B cell (primary cell): ENCODE results near the gene SSX2IP. TPM values are rescaled to one million over a fixed set of nuclear protein-coding genes. Genes with fewer than 3 reads are reported as not detected.

Experiments
- ATAC-seq: fragments of 200-7000 bp; cut with Tn5 transposase; one replicate; pipeline ENCODE4 v1.10.0; 2021; ENCODE audit warnings: low read depth, mild to moderate bottlenecking, moderate number of reproducible peaks, moderate library complexity
- CTCF ChIA-PET: fragments of 350-600 bp; sonication (Branson Sonifier 250); formaldehyde crosslinking; loops from one replicate; lab custom pipeline; 2021; ENCODE audit warnings: antibody characterized with exemption, inconsistent platforms; lab: Charles Lee
- POLR2A ChIA-PET: fragments of 350-600 bp; sonication (Branson Sonifier 250); formaldehyde crosslinking; loops from one replicate; lab custom pipeline; 2021; ENCODE audit warnings: antibody characterized with exemption; lab: Charles Lee
- DNase-seq: peaks from one replicate; pipeline ENCODE4 v3.0.0; 2013
- H2AFZ ChIP-seq: 2 replicates; pipeline ENCODE4 v1.6.1; 2012; ENCODE audit warnings: mild to moderate bottlenecking, low read depth, low read length; ENCODE audit not compliant: insufficient read depth, poor library complexity, severe bottlenecking
- H3K27ac ChIP-seq, 2 donors: 1 replicate in 1 of 2; 2 replicates in 1 of 2; pipeline ENCODE4 v1.5.1; 2012 to 2013; ENCODE audit warnings: low read length in 2 of 2, mild to moderate bottlenecking in 2 of 2, moderate library complexity in 1 of 2
- H3K27me3 ChIP-seq, 4 experiments: fragments of 200-600 bp in 1 of 4; sonication (generic) in 1 of 4; replicated peaks in 1 of 4; 1 replicate in 2 of 4; 2 replicates in 2 of 4; pipeline versions ENCODE4 v1.6.1 to v1.7.0; 2013 to 2016; ENCODE audit warnings: low read length in 3 of 4, mild to moderate bottlenecking in 2 of 4, mixed read lengths in 1 of 4, moderate library complexity in 1 of 4; ENCODE audit not compliant: insufficient read depth in 4 of 4, control insufficient read depth in 3 of 4; ENCODE audit errors: control extremely low read depth in 1 of 4
- H3K36me3 ChIP-seq, 2 experiments: replicated peaks in 1 of 2; 1 replicate in 1 of 2; 2 replicates in 1 of 2; pipeline versions ENCODE4 v1.6.1 to v1.7.1; 2013; ENCODE audit warnings: low read length in 1 of 2; ENCODE audit not compliant: insufficient read depth in 2 of 2, control insufficient read depth in 1 of 2; ENCODE audit errors: control extremely low read depth in 1 of 2, extremely low read depth in 1 of 2
- H3K4me1 ChIP-seq, 2 donors: fragments of 200-600 bp in 1 of 2; sonication (generic) in 1 of 2; 1 replicate in 1 of 2; 2 replicates in 1 of 2; pipeline versions ENCODE4 v1.5.1 to v1.6.1; 2013 to 2017; ENCODE audit warnings: low read length in 2 of 2; ENCODE audit not compliant: control insufficient read depth in 2 of 2, insufficient read depth in 2 of 2
- H3K4me2 ChIP-seq: replicated peaks from 2 replicates; pipeline ENCODE3; 2012; ENCODE audit warnings: mild to moderate bottlenecking, low read depth, low read length; ENCODE audit not compliant: poor library complexity, severe bottlenecking
- H3K4me3 ChIP-seq, 5 experiments: fragments of 200-600 bp in 1 of 5; sonication (generic) in 1 of 5; 1 replicate in 3 of 5; 2 replicates in 2 of 5; pipeline versions ENCODE4 v1.5.1 to v1.7.0; 2011 to 2016; ENCODE audit warnings: low read length in 4 of 5, mild to moderate bottlenecking in 4 of 5, low read depth in 2 of 5, control low read depth in 1 of 5, moderate library complexity in 1 of 5; ENCODE audit not compliant: insufficient read depth in 1 of 5; ENCODE audit errors: control extremely low read depth in 1 of 5, extremely low read depth in 1 of 5
- H3K79me2 ChIP-seq: fragments of 200-600 bp; sonication (generic); one replicate; pipeline ENCODE4 v1.6.0; 2016; ENCODE audit warnings: low read length; ENCODE audit not compliant: control insufficient read depth, insufficient read depth
- H3K9ac ChIP-seq: fragments of 200-600 bp; sonication (generic); 2 replicates; pipeline ENCODE4 v1.6.1; 2017; ENCODE audit warnings: mild to moderate bottlenecking, low read length, moderate library complexity
- H3K9me3 ChIP-seq, 3 donors: one replicate each; pipeline versions ENCODE4 v1.6.1 to v1.7.1; 2013; ENCODE audit warnings: low read length in 2 of 3; ENCODE audit not compliant: control insufficient read depth in 2 of 3, insufficient read depth in 1 of 3; ENCODE audit errors: control extremely low read depth in 1 of 3
- H4K20me1 ChIP-seq: 2 replicates; pipeline ENCODE4 v1.6.0; 2012; ENCODE audit warnings: mild to moderate bottlenecking, low read length; ENCODE audit not compliant: insufficient read depth, control insufficient read depth, poor library complexity, severe bottlenecking
- H3K27ac Mint-ChIP-seq: one replicate; pipeline ENCODE4 v1.8.0; 2021; ENCODE audit warnings: mixed read lengths
- H3K27me3 Mint-ChIP-seq: one replicate; pipeline ENCODE4 v1.8.0; 2021; ENCODE audit warnings: mixed read lengths
- H3K4me1 Mint-ChIP-seq: one replicate; pipeline ENCODE4 v1.8.0; 2021; ENCODE audit warnings: mixed read lengths
- H3K4me3 Mint-ChIP-seq: one replicate; pipeline ENCODE4 v1.8.0; 2021; ENCODE audit warnings: mixed read lengths
- H3K9me3 Mint-ChIP-seq: one replicate; pipeline ENCODE4 v1.8.0; 2022; ENCODE audit warnings: mixed read lengths; ENCODE audit not compliant: insufficient read depth
- EZH2 ChIP-seq: IDR thresholded peaks from 2 replicates; pipeline ENCODE4 v1.6.1; 2012; ENCODE audit warnings: borderline replicate concordance, low read depth, mild to moderate bottlenecking, moderate library complexity, low read length; ENCODE audit not compliant: insufficient read depth, poor library complexity, severe bottlenecking
- WGBS: methylation state at CpG from one replicate; pipeline ENCODE4 v1.1.5; 2013; ENCODE audit warnings: missing lambda C conversion rate; ENCODE audit not compliant: insufficient coverage; 5-methylcytosine and 5-hydroxymethylcytosine counted together
- intact Hi-C: fragments of 100-400 bp; cut with micrococcal nuclease; formaldehyde crosslinking; loops from one replicate; pipeline ENCODE4 v1.10.0; 2022
- polyA plus RNA-seq: library from polyadenylated mRNA; depleted of rRNA; stranded (reverse); fragments of >200 nt; gene quantifications from 2 replicates; pipeline ENCODE4 v1.2.3, GENCODE V29; 2012
- total RNA-seq, 2 donors: library from RNA; stranded (reverse); fragments of 120-200 nt in 1 of 2; gene quantifications; 1 replicate in 1 of 2; 2 replicates in 1 of 2; pipeline versions ENCODE4 v1.2.3 to v1.2.4, GENCODE V29; 2013 to 2022
- TF ChIP-seq, protein P1 (sequence below): fragments of 200-600 bp; IDR thresholded peaks from one replicate; pipeline ENCODE4 v1.8.0; 2022; ENCODE audit warnings: antibody characterized with exemption, mild to moderate bottlenecking

Gene SSX2IP
- total and polyA plus RNA-seq, 2 donors (not counting 1 experiment from before 2014, with no cell fraction given), result 0.95 to 10.3 TPM

DNA sequence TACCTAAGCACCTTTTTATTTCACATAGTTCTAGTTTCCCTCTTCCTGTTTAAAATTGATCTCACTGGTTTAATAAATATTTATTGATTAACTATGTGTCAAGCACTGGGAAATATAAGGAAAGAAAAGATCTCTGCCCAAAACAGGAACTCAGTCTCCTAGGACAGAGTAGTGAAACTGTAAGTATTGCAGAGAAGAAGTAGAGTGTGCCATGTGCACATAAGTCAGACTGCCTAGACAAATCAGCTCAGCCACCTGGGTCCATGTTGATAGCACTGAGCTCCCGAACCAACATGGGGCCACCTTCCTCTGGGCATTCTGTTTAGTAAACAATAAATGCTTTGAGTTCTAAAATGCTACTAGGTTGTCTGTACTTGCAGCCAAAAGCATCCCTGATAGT is 9.8 kb upstream of the SSX2IP start:
- peak overlapping the region in 1 of 2 donors; percentile 13 for H3K27ac ChIP-seq
- peak overlapping the region; percentile 19 for H3K4me2 ChIP-seq
- H4K20me1 ChIP-seq, result no peaks in the 10 kb centered on the region
- Mint-ChIP-seq H3K27ac (no peak overlapping the region), H3K9me3 (no peaks in the 10 kb centered on the region), H3K27me3 (peaks cover 6% of the 10 kb centered on the region), H3K4me3 (peak overlapping the region; percentile 1), H3K4me1 (peaks cover 17% of the 10 kb centered on the region)
- H3K4me3 ChIP-seq, result no peak overlapping the region
- no peaks in the 10 kb centered on the region for H3K36me3 ChIP-seq
- ChIA-PET POLR2A (no interaction called here), CTCF (interaction anchor here (0.7 to 1.1 kb wide), 2 partner anchors 11 to 53 kb away, joined by 3 to 4 read pairs; no protein-coding TSS in a partner anchor)
- no peaks in the 10 kb centered on the region for H3K9me3 ChIP-seq
- peaks cover 14 to 21% of the 10 kb centered on the region in 2 donors for H3K4me1 ChIP-seq
- WGBS, result 0% methylated on average over 1 of the region's 1 CpG
- H3K9ac ChIP-seq, result no peak overlapping the region
- H3K27me3 ChIP-seq, result no peaks in the 10 kb centered on the region
- TF ChIP-seq, protein P1, sequence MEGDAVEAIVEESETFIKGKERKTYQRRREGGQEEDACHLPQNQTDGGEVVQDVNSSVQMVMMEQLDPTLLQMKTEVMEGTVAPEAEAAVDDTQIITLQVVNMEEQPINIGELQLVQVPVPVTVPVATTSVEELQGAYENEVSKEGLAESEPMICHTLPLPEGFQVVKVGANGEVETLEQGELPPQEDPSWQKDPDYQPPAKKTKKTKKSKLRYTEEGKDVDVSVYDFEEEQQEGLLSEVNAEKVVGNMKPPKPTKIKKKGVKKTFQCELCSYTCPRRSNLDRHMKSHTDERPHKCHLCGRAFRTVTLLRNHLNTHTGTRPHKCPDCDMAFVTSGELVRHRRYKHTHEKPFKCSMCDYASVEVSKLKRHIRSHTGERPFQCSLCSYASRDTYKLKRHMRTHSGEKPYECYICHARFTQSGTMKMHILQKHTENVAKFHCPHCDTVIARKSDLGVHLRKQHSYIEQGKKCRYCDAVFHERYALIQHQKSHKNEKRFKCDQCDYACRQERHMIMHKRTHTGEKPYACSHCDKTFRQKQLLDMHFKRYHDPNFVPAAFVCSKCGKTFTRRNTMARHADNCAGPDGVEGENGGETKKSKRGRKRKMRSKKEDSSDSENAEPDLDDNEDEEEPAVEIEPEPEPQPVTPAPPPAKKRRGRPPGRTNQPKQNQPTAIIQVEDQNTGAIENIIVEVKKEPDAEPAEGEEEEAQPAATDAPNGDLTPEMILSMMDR, result no peak
- no peak for TF ChIP-seq EZH2
- intact Hi-C loops, result no loop called here
- peak; percentile 49 for DNase-seq
- ATAC-seq, result peak; percentile 61
- H3K79me2 ChIP-seq, result no peaks in the 10 kb centered on the region
- H2AFZ ChIP-seq, result peak overlapping the region; percentile 25

DNA sequence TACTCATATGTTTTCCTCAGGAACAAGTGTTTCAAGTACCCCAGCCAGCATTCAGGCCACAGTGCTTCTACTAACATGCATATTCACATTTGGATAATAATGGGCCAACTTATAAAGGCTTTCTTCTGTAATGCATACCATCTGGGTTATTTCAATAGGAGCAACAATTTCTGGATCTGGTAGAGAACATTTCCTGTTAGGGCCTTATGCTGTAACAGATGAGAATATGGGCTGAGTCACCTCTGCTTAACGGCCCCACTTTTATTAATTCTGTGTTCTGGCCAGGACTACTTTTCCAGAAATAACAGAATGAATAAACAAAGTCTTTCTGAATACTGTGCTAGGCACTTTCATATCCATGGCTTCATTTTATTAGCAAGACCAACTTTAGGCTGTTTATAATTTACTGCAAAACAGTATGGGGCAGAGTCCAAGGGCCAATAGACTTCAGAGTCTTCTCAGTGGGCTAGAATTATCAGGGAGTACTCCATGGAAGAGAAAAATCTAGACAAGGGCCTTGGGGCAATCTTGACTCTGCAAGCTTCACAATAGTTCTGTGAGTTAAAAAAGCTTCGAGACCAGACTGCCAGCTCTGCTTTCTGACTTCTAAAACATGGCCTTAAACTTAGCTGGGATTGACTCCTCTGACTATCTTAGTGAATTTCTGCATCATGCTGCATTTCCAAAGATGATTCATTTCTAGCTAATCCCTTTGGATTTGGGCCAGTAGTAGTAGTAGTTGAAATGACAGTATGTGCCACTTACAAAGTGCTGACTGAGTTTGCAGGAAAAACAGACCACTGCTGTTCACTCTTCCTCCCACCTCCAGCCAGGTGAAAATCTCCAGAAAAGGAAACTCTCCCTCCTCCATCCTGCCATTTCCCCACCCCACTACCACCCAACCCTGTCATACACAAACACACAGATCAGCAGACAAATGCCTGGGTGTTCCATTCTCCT is 8.2 kb upstream of the SSX2IP start:
- DNase-seq (no peak), ATAC-seq (no peak)
- H3K4me1 ChIP-seq, result peaks cover 7 to 13% of the 10 kb centered on the region in 2 donors
- no peaks in the 10 kb centered on the region for H4K20me1 ChIP-seq
- TF ChIP-seq, protein P1, result no peak
- no peak for TF ChIP-seq EZH2
- Mint-ChIP-seq H3K4me3 (no peak overlapping the region), H3K4me1 (peaks cover 20% of the 10 kb centered on the region), H3K9me3 (no peaks in the 10 kb centered on the region), H3K27ac (no peak overlapping the region), H3K27me3 (peaks cover 6% of the 10 kb centered on the region)
- H3K79me2 ChIP-seq, result no peaks in the 10 kb centered on the region
- H2AFZ ChIP-seq, result no peak overlapping the region
- H3K4me2 ChIP-seq, result no peak overlapping the region
- H3K27me3 ChIP-seq, result no peaks in the 10 kb centered on the region
- ChIA-PET POLR2A (no interaction called here), CTCF (interaction anchor here (0.6 to 1.2 kb wide), 2 partner anchors 9 to 363 kb away, joined by 3 to 5 read pairs; no protein-coding TSS in a partner anchor)
- no peaks in the 10 kb centered on the region for H3K36me3 ChIP-seq
- no peak overlapping the region for H3K27ac ChIP-seq
- WGBS, result 20% methylated on average over 1 of the region's 2 CpGs
- intact Hi-C loops, result no loop called here
- no peak overlapping the region for H3K9ac ChIP-seq
- H3K4me3 ChIP-seq, result no peak overlapping the region
- H3K9me3 ChIP-seq, result no peaks in the 10 kb centered on the region
